Activated CD4-positive, CD25-positive, alpha-beta regulatory T cell treated with anti-CD3 and anti-CD28 coated beads, Interleukin-2, amount 50 U/mL, for 72 hours (primary cell): ENCODE measurements around the gene TXLNB.
"Not testable (repeated sequence)": the region's sequence is repeated elsewhere in the genome, so short reads cannot be mapped to it uniquely, and the experiment has no call there.

ENCODE experiments used
- DNase-seq: peaks from one replicate; pipeline ENCODE4 v3.0.0; 2021

TXLNB gene

DNA sequence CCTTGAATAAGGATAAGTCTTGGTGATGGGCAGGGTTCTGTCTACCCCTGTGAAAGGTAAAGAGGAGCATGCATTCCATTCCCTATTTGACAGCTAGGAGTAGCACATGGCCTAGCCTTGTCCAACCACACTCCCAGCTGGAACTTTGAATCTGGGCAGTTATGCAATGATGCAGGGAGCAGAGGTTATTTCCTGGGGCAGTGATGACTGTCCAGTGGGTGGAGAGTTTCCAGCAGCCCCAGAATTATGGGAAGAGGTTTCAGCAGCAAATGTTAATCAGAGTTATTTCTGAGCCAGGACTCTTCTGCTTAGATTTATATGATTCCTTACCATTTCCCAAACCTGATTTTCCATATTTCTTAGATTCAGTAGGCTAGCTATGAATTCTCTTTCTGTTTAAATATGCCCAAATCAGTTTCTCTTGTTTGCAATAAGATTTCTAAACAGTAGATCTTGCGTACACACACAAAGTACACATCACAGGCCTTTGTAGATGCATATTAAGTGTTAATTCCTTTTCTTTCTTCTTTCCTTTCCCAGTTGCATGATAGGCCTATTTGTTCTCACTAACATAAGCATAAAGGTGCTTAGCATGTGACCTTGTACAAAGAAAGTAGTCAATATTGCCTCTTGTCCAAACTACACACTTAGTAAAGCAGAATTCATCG lies 17.3 kb upstream of the TXLNB start:
- DNase-seq = no peak

GRCh38 chr6:139308286-139308916 lies 16.6 kb upstream of the TXLNB start:
- DNase-seq = no peak

- DNase-seq = no peak
Observed at GRCh38 chr6:139306291-139306981, 14.6 kb upstream of the TXLNB start.

- no peak for DNase-seq
Observed at GRCh38 chr6:139303185-139303584, 11.4 kb upstream of the TXLNB start.

- DNase-seq = no peak
Observed at GRCh38 chr6:139297921-139298320, 6.1 kb upstream of the TXLNB start.

GRCh38 chr6:139296927-139297326 lies 5.1 kb upstream of the TXLNB start:
- DNase-seq = no peak

GRCh38 chr6:139295901-139296300 lies 4.1 kb upstream of the TXLNB start:
- DNase-seq = no peak

DNA sequence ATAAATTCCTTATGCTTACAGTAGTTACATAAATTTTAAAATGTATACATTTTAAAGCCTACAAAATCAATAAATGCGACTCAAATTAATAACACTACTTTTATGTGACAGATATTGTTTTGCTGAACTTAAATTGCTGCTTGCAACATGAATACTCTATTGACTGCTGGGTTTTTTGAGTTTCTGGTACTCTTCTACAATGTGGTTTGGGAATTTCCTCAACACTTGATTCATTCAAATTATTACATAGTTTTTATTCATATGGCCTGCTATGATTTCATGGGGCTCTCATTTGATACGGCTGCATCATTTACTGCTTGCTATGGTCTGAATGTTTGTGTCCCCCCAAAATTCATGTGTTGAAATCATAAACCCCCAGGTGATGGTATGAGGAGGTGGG lies 2.3 kb upstream of the TXLNB start:
- no peak for DNase-seq

DNA sequence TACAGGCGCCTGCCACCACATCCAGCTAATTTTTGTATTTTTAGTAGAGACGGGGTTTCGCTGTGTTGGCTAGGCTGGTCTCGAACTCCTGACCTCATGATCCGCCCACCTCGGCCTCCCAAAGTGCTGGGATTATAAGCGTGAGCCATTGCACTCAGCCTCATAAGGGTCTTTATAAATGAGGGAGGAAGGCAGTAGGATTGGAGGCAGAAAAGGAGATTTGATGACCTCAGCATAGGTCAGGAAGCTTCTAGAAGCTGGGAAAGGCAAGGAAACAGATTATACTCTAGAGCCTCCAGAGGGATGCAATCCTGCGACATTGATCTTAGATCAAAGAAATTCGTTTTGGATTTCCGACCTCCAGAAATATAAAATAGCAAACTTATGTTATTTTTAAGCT lies 1.4 kb upstream of the TXLNB start:
- not testable (repeated sequence) for DNase-seq

GRCh38 chr6:139290787-139291311 lies 949 bp downstream of the TXLNB start:
- DNase-seq = no peak

DNA sequence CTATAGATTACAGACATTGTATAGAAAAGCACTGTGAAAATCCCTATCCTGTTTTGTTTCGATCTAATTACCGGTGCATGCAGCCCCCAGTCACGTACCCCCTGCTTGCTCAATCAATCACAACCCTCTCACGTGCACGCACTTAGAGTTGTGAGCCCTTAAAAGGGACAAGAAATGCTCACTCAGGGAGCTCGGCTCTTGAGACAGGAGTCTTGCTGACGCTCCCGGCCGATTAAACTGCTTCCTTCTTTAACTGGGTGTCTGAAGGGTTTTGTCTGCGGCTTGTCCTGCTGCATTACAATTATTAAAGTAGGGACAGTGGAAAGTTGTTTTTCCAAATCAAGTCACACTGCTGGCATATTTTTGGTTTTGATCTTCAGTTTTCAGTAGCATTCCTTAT lies 2.6 kb downstream of the TXLNB start:
- DNase-seq = no peak

GRCh38 chr6:139288496-139289040 lies 3.2 kb downstream of the TXLNB start:
- no peak for DNase-seq

DNA sequence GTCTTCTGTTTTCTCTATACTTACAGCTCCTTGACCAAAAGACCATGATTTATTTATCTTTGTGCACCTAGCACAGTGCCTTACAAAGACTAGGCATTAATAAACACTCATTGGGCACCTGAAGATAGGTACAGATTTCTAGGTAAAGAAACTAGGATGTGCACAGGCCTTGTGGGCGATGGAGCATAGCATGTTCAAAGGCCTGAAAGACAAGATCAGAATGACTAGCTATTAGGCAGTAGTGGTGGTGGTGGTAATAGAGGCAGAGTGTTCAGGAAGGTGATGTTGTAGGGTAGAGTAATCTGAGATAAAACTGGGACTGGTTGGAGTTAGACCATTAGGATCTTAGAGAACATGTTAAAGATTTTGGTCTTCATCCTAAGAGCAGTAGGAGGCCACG lies 3.9 kb downstream of the TXLNB start:
- DNase-seq = no peak

DNA sequence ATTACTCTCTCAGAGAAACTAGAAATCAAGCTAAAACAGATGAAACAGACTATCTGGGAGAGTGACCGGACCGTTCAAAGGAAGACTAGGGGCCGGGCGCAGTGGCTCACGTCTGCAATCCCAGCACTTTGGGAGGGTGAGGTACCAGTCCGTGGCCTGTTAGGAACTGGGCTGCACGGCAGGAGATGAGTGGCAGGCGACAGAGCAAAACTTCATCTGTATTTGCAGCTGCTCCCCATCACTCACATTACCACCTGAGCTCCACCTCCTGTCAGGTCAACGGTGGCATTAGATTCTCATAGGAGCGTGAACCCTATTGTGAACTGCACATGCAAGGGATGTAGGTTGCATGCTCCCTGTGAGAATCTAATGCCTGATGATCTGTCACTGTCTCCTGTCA lies 5.4 kb downstream of the TXLNB start:
- not testable (repeated sequence) for DNase-seq

DNA sequence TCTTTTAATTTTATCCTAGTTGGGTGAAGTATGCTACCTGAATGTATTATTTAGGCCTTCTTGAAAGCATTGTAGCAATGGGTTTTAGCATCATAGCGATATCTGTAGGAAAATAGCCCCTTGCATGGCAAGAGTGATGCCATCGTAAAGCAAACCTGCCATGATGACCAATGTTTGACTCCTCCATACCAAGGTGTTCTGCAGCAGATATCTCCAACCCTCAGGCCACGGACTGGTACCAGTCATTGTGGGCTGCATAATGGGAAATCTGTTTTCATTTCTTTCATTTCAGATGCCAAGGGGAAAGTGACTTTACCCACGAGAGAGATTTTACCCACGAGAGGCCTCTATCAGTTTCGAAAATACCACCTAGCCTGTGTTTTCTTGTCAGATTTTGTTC lies 6.2 kb downstream of the TXLNB start:
- DNase-seq = no peak

DNA sequence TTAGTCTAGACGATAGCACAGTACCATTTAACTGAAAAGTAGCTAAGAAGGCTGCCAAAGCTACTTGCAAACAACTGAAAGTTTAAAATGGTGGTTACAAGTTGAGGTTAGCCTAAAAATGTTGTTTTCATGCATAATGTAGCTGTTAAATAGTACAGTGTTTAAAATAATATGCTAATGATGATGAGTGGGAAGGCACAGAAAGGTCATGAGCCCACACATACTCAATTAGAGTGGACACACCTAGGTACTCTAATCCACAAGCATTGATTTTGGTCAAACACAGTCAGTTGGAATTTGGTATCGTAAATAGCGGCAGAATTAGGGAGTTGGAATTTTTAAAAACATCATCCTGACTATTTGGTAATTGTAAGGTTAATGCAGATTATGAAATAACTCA lies 7.0 kb downstream of the TXLNB start:
- DNase-seq = no peak

DNA sequence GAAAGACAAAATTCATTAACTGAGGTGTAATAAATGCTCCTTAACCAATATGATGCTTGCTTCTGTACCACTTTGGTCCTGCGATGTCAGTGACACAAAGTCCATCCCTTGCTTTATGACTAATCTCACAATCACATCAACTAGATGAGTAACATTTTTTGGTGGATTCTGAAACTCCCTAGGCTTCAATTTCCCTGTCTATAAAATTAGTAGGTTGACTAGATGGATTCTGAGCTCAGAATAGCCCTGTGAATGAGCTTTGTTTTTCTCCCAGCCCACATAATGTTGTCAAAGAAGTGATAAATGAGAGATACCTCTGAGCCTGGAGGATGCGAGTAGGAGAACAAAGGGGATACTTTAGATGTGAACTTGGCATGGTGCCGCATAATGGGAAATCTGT lies 9.1 kb downstream of the TXLNB start:
- DNase-seq = no peak

GRCh38 chr6:139278190-139278589 lies 13.6 kb downstream of the TXLNB start:
- no peak for DNase-seq

GRCh38 chr6:139277587-139277986 lies 14.2 kb downstream of the TXLNB start:
- DNase-seq = no peak

GRCh38 chr6:139277161-139277560 lies 14.6 kb downstream of the TXLNB start:
- no peak for DNase-seq

GRCh38 chr6:139275279-139276055 lies 16.3 kb downstream of the TXLNB start:
- DNase-seq = no peak

GRCh38 chr6:139271056-139271455 lies 20.7 kb downstream of the TXLNB start:
- DNase-seq = no peak

GRCh38 chr6:139270249-139270648 lies 21.5 kb downstream of the TXLNB start:
- DNase-seq = no peak
